Gastrocnemius medialis (tissue), 4 donors: Measurements from ENCODE around the gene MGST2. TPM values are rescaled to one million over a fixed set of nuclear protein-coding genes. Genes with fewer than 3 reads are reported as not detected.

Experiments
- ATAC-seq, 2 donors: fragments of 150-250 bp; one replicate each; pipeline ENCODE4 v1.9.1; 2016
- DNase-seq, 2 donors: peaks; one replicate each; pipeline ENCODE4 v3.0.0-alpha.2; 2019
- H3K27ac ChIP-seq, 4 donors: fragments of 200-600 bp; sonication (generic); 1 replicate in 1 of 4; 2 replicates in 3 of 4; pipeline ENCODE4 v1.5.1; 2016 to 2018; ENCODE audit warnings: mild to moderate bottlenecking in 2 of 4, moderate library complexity in 1 of 4
- H3K27me3 ChIP-seq, 3 donors: fragments of 200-600 bp; sonication (generic) in 2 of 3; 1 replicate in 1 of 3; 2 replicates in 2 of 3; pipeline versions ENCODE4 v1.5.1 to v1.6.0; 2016 to 2019; ENCODE audit warnings: mild to moderate bottlenecking in 1 of 3, moderate library complexity in 1 of 3
- H3K36me3 ChIP-seq, 2 donors: fragments of 200-600 bp; sonication (generic) in 1 of 2; one replicate each; pipeline ENCODE4 v1.5.1; 2017 to 2018
- H3K4me1 ChIP-seq, 2 donors: fragments of 200-600 bp; sonication (generic) in 1 of 2; one replicate each; pipeline ENCODE4 v1.5.1; 2016 to 2017; ENCODE audit warnings: mild to moderate bottlenecking in 2 of 2
- H3K4me3 ChIP-seq, 4 donors: fragments of 200-600 bp; sonication (generic) in 3 of 4; 1 replicate in 1 of 4; 2 replicates in 3 of 4; pipeline ENCODE4 v1.5.1; 2016 to 2019; ENCODE audit warnings: mild to moderate bottlenecking in 2 of 4
- H3K9me3 ChIP-seq, 3 donors: fragments of 200-600 bp; sonication (generic) in 2 of 3; 1 replicate in 1 of 3; 2 replicates in 2 of 3; pipeline ENCODE4 v1.5.1; 2016 to 2019
- POLR2A ChIP-seq, 2 donors: fragments of 450-650 bp; IDR thresholded peaks; one replicate each; pipeline ENCODE4 v1.6.1; 2017; ENCODE audit warnings: antibody characterized with exemption in 2 of 2, mild to moderate bottlenecking in 2 of 2, moderate library complexity in 2 of 2
- in situ Hi-C, 4 donors: fragments of 200-750 bp; cut with MboI; loops; one replicate each; pipeline versions ENCODE4 v1.15.0 to v1.8.0; 2017; ENCODE audit warnings: low sequenced_read_pairs in 4 of 4
- intact Hi-C: fragments of 100-400 bp; cut with DNase I; formaldehyde crosslinking; loops from one replicate; pipeline ENCODE4 v1.15.1; 2023; ENCODE audit warnings: low total_unique reads
- total RNA-seq, 4 donors: library from RNA; depleted of rRNA; stranded (reverse); fragments of >200 nt; gene quantifications; one replicate each; pipeline versions ENCODE4 v1.1.0 to v1.2.3, GENCODE V29; 2016
- TF ChIP-seq, protein P1 (sequence below), 5 experiments: fragments of 450-650 bp in 3 of 5; fragments of 200-600 bp in 2 of 5; sonication (generic) in 2 of 5; IDR thresholded peaks in 4 of 5; conservative IDR thresholded peaks in 1 of 5; 1 replicate in 4 of 5; 2 replicates in 1 of 5; pipeline ENCODE4 v1.5.1; 2016 to 2019; ENCODE audit warnings: antibody characterized with exemption in 5 of 5, mild to moderate bottlenecking in 3 of 5, moderate library complexity in 3 of 5

Gene MGST2
- total RNA-seq, 4 donors from 2014 or later = 17.3 to 38.6 (median 30.9) TPM

DNA sequence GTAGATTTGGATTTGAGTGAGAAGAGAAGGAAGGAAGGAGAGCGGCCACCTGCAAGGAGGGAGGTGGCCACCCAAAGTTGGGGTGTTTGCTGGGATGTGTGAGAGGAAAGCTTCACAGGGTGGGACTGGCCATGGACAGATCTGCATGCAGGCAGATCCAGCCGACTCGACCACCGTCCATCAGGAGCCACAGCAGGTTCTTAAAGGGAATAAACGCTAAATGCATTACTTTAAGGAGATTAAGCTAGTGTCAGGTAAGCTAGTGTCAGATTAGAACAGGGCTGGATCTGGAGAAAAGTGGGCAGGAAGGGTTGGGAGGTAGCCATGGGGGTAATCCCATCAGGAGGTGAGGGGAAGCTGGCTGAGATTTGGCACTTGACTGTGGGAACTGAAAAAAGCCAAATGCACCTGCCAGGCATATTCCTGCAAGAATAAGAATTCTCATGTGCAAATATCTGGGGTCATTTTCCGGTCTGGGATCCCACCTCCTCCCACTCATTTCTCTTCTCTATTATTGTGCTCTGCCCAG, 79.6 kb downstream of the MGST2 start:
- Histone ChIP-seq H3K4me1 (peaks cover 11 to 13% of the 10 kb centered on the region in 2 donors), H3K27me3 (no peaks in the 10 kb centered on the region), H3K27ac (no peak overlapping the region), H3K36me3 (no peaks in the 10 kb centered on the region), H3K4me3 (no peak overlapping the region), H3K9me3 (no peaks in the 10 kb centered on the region)
- ATAC-seq = no peak
- in situ Hi-C loops (loop anchor here in 2 of 4 donors (25.0 kb wide), 2 partner anchors 417 to 617 kb away; partner anchors contain the start of genes MAML3 (in 1 of the 2) and SCOC (in 1 of the 2)), intact Hi-C loops (no loop called here)
- DNase-seq = no peak
- TF ChIP-seq POLR2A (IDR thresholded peaks at IDR 0.05) = no peak
- TF ChIP-seq, protein P1, sequence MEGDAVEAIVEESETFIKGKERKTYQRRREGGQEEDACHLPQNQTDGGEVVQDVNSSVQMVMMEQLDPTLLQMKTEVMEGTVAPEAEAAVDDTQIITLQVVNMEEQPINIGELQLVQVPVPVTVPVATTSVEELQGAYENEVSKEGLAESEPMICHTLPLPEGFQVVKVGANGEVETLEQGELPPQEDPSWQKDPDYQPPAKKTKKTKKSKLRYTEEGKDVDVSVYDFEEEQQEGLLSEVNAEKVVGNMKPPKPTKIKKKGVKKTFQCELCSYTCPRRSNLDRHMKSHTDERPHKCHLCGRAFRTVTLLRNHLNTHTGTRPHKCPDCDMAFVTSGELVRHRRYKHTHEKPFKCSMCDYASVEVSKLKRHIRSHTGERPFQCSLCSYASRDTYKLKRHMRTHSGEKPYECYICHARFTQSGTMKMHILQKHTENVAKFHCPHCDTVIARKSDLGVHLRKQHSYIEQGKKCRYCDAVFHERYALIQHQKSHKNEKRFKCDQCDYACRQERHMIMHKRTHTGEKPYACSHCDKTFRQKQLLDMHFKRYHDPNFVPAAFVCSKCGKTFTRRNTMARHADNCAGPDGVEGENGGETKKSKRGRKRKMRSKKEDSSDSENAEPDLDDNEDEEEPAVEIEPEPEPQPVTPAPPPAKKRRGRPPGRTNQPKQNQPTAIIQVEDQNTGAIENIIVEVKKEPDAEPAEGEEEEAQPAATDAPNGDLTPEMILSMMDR (IDR thresholded peaks at IDR 0.05 in 4 of 5, conservative IDR thresholded peaks at IDR 0.05 in 1 of 5) = no peak

DNA sequence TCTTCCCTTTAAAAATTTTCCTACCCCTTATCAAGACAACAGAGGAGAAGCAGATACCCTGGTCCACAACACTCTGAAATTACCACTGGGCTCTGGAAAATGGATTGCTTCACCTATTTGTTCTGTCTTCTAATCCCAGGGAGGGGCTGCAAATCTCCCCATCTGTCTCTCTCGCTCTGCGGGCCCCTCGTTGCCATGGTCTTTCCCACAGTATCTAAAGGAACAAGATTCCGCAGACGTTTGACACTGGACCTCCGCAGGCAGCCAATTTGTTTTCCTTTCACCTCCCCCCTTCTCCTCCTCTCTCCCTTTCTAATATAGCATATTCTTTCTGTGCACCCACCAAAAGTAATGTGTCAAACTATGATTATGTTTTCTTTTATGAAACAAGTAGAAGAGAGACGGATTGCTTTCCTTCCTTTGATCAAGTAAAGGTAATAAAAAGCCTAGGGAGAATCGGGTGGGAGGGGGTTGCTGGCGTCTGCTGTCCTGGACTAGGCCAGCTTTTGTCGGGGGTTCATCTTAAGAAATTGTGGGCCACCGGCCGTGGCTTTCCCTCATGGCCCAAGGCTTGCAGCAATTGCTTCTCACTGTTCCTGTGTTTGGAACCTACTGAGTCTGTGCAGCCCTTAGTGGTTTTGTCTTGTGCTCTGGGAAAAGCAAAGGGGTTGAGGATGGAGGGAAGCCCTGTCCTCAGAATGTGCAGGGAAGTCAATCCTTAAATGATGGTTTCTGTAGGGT, 81.0 kb downstream of the MGST2 start:
- H3K4me3 ChIP-seq = no peak overlapping the region
- H3K27me3 ChIP-seq = no peaks in the 10 kb centered on the region
- no peak for DNase-seq
- H3K4me1 ChIP-seq = peaks cover 0 to 3% of the 10 kb centered on the region in 2 donors
- no peak overlapping the region for H3K27ac ChIP-seq
- no peaks in the 10 kb centered on the region for H3K9me3 ChIP-seq
- no peaks in the 10 kb centered on the region for H3K36me3 ChIP-seq
- intact Hi-C loops (no loop called here), in situ Hi-C loops (loop anchor here in 2 of 4 donors (25.0 kb wide), 2 partner anchors 416 to 616 kb away; partner anchors contain the start of genes MAML3 (in 1 of the 2) and SCOC (in 1 of the 2))
- TF ChIP-seq, protein P1 (IDR thresholded peaks at IDR 0.05 in 4 of 5, conservative IDR thresholded peaks at IDR 0.05 in 1 of 5) = no peak
- TF ChIP-seq POLR2A (IDR thresholded peaks at IDR 0.05) = no peak
- no peak for ATAC-seq

DNA sequence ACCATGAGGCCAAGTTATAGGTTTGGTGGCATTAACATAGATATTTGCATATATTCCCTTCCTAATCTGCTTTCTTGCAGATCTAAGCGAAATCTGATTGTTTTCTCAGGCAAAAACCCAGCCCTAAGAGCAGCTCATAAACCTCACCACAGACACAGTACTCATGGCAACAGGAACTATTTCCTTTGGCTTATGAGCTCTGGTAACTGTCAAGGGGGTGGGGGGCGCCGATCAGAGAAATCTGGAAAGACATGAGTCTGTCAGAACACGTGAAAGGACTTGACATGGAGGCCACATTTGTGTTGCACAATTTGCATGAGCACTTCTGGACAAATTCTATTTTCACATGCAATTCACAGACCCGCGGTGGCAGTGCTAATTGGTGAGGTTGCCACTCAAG, 83.7 kb downstream of the MGST2 start:
- Histone ChIP-seq H3K36me3 (no peaks in the 10 kb centered on the region), H3K27me3 (no peaks in the 10 kb centered on the region), H3K27ac (no peak overlapping the region), H3K4me3 (no peak overlapping the region), H3K4me1 (no peaks in the 10 kb centered on the region), H3K9me3 (no peaks in the 10 kb centered on the region)
- intact Hi-C loops (no loop called here), in situ Hi-C loops (loop anchor here in 2 of 4 donors (25.0 kb wide), 2 partner anchors 413 to 613 kb away; partner anchors contain the start of genes MAML3 (in 1 of the 2) and SCOC (in 1 of the 2))
- no peak for TF ChIP-seq POLR2A (IDR thresholded peaks at IDR 0.05)
- TF ChIP-seq, protein P1 (IDR thresholded peaks at IDR 0.05 in 4 of 5, conservative IDR thresholded peaks at IDR 0.05 in 1 of 5) = no peak
- ATAC-seq (no peak), DNase-seq (no peak)

DNA sequence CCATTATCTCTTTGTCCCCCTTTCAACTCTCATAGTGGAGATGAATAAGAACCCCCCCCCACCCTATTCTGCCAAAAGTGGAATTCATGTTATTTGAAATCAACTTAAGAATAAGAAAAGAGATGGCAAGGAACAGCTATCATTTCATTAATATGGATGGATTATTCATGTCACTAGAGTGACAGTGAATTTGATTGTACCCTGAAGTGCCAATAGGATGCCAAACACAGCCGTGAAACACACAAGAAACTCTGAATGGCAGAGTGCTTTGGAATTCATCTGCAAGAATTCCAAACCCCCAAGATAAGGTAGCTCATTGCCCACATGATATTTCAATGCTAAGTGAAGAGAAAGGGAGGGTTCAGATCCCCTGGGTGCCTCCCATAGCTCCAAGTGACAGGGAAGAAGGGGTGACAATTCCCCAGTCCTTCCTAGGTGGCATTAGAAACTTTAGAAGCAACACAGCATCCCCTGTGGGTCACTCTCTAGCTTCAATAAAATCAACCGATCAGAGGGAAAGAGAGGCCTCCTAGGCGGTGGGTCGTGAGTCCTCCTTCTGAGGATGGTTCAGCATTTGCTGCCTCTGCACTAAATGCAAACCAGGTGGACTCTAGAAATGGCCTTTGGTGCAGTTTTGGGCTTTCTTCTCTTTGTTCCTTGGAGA, 84.3 kb downstream of the MGST2 start:
- Histone ChIP-seq H3K9me3 (no peaks in the 10 kb centered on the region), H3K27me3 (no peaks in the 10 kb centered on the region), H3K4me1 (no peaks in the 10 kb centered on the region), H3K4me3 (no peak overlapping the region), H3K36me3 (no peaks in the 10 kb centered on the region), H3K27ac (no peak overlapping the region)
- intact Hi-C loops = no loop called here
- no peak for TF ChIP-seq POLR2A (IDR thresholded peaks at IDR 0.05)
- TF ChIP-seq, protein P1 (IDR thresholded peaks at IDR 0.05 in 4 of 5, conservative IDR thresholded peaks at IDR 0.05 in 1 of 5) = no peak
- ATAC-seq (no peak), DNase-seq (no peak)
- in situ Hi-C loops = loop anchor here in 2 of 4 donors (25.0 kb wide), 2 partner anchors 412 to 612 kb away; partner anchors contain the start of genes MAML3 (in 1 of the 2) and SCOC (in 1 of the 2)
